ENCODE measurements around the gene UCHL1.
"Not testable (repeated sequence)": the region's sequence is repeated elsewhere in the genome, so short reads cannot be mapped to it uniquely, and the experiment has no call there.

Gene UCHL1

GRCh38 chr4:41290479-41290878 lies 33.8 kb downstream of the UCHL1 start:
- DNase-seq (ENCODE audit: low read depth in 2 of 2), result no peak

DNA sequence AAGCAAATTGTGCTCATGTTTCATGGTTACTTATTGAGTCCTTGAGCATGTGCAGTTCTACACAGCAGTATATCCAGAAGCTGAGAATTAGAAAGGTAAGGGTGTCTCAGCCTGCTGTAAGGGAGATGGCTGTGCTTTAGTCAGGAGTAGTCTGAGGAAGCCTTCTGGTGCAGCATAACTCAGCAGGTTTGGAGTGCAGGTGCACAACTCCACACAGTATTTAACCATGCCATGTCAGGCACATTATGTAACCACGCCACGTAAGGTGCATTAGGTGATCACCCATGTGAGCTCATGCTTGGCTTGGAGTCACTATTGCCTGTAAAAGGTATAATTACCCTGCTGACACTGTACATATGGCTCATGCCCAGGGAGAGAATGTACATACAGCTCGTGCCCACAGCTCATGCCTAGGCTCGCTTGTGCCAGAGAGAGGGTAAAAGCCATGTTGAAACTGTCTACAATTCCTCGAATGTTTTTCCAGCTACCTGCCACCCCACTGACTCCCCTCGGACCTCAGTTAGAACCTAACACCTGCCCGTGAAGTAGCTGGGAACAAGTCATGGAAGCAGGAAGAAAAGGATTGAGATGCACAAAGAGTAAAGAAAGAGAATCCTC lies 37.8 kb downstream of the UCHL1 start:
- DNase-seq (ENCODE audit: low read depth in 2 of 2), result no peak

GRCh38 chr4:41296995-41297394 lies 40.3 kb downstream of the UCHL1 start:
- no peak for DNase-seq (ENCODE audit: low read depth in 2 of 2)

- DNase-seq (ENCODE audit: low read depth in 2 of 2), result no peak
Observed at GRCh38 chr4:41297832-41298231, 41.1 kb downstream of the UCHL1 start.

DNA sequence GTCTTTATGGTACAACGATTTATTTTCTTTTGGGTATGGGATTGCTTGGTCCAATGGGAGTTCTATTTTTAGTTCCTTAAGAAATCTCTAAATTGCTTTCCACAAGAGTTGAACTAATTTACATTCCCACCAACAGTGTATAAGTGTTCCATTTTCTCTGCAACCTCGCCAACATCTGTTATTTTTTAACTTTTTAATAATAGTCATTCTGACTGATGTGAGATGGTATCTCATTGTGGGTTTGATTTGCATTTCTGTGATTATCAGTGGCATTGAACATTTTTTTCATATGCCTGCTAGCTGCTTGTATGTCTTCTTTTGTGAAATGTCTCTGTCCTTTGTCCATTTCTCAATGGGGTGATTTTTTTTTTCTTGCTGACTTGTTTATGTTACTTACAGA lies 42.8 kb downstream of the UCHL1 start:
- DNase-seq (ENCODE audit: low read depth in 2 of 2), result no peak

GRCh38 chr4:41301137-41301536 lies 44.4 kb downstream of the UCHL1 start:
- DNase-seq (ENCODE audit: low read depth in 2 of 2), result no peak

DNA sequence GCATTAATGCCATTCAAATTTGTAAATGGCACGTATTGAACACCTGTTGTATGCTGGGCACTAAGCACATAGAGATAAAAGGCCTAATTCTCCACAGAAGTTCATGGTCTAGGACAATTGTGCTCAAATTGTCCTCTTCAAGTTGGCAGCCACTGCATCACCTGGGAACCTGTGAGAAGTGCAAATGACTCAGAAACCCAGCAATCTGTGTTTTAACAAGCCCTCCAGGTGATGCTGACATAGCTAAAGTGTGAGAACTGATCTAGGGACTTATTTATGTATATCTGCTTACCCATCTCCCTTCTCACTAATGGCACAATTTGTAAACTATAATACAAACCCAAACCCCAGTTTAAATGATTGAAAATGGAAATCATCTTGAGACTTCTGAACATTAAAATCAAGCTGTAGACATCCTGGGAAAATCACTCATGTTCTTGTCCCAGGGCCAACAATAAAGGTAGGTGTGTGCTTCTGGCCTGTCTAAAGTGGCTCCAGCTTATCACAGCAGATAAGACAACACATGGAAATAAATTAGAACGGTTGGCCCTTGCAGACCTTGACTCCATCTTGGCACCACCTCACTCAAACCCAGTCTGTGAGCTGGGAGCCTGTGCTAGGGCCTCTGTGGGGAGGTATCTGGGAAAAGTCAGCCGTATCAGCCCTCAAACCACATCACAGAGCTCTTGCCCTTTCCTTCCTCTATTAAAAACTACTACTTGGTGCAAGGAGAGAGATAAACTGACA lies 46.8 kb downstream of the UCHL1 start:
- DNase-seq (ENCODE audit: low read depth in 2 of 2), result no peak

DNA sequence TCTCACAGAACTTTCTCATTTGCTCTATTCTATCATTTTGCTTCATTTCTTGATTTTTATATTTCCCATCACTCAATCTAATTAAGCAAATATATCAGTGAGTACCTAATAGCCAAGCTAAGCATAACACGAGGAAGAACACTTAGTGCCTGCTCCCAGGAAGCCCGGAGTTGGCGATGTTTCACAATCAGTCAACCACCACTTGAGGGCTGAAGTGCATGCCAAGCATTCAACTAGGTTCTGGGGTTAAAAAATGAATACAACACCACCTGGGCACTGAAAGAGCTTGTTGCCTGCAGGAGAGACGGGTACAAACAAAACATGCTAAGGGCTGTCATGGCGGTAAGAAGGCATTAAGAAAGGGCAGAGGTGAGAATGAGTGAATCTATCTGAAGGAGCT lies 47.5 kb downstream of the UCHL1 start:
- no peak for DNase-seq (ENCODE audit: low read depth in 2 of 2)

- no peak for DNase-seq (ENCODE audit: low read depth in 2 of 2)
Observed at GRCh38 chr4:41305476-41305875, 48.7 kb downstream of the UCHL1 start.

DNA sequence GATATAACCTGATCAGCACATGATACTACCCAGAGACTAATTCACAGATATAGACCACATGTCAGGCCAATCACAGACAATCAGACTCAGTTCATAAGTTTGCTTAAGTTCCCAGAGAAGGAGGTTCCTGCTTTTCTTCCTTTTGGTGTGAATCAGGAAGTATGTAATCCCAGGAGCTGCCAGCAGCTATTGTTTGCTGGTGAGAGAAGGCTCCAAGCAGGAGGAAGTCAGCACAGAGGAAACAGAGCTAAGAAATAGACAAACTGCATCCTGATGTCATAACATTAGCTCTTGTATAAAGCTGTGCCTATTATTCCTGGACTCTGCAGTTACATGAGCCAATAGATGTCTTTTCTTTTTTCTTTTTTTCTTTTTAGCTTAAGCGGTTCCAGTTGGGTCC lies 50.9 kb downstream of the UCHL1 start:
- no peak for DNase-seq (ENCODE audit: low read depth in 2 of 2)

- no peak for DNase-seq (ENCODE audit: low read depth in 2 of 2)
Observed at GRCh38 chr4:41308398-41308797, 51.7 kb downstream of the UCHL1 start.

- DNase-seq (ENCODE audit: low read depth in 2 of 2), result not testable (repeated sequence)
Observed at GRCh38 chr4:41315426-41315825, 58.7 kb downstream of the UCHL1 start.

DNA sequence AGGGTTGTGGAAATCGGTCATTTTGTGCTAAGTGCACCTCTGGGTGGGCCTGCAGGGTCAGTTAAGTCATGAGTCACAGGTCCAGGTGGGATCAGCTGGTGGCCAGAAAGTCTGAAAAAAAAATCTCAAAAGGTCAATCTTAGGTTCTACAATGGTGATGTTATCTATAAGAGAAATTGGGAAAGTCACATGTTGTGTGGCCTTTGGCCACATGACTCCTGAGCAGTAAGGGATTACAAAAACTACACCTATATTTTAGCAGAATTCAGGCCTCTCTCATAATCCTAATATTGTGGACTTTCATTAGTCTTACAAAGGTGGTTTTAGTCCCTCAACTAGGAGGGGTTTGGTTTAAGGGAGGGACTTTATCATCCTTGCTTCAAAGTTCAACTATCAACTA lies 59.1 kb downstream of the UCHL1 start:
- DNase-seq (ENCODE audit: low read depth in 2 of 2), result no peak
